Mononuclear cell (primary cell): ENCODE results near the gene MAP3K6. TPM values are rescaled to one million over a fixed set of nuclear protein-coding genes. Genes with fewer than 3 reads are reported as not detected.
"Not testable (repeated sequence)": the region's sequence is repeated elsewhere in the genome, so short reads cannot be mapped to it uniquely, and the experiment has no call there.

Experiments
- H3K27me3 ChIP-seq: 2 replicates; pipeline ENCODE4 v1.6.0; 2011; ENCODE audit warnings: low read length, control low read depth; ENCODE audit not compliant: insufficient read depth
- H3K4me1 ChIP-seq: 2 replicates; pipeline ENCODE4 v1.5.1; 2011; ENCODE audit warnings: mild to moderate bottlenecking, low read length, control low read depth; ENCODE audit not compliant: insufficient read depth
- H3K4me3 ChIP-seq: 2 replicates; pipeline ENCODE4 v1.5.1; 2011; ENCODE audit warnings: mild to moderate bottlenecking, low read length, moderate library complexity
- H3K9me3 ChIP-seq: 2 replicates; pipeline ENCODE4 v1.5.1; 2011; ENCODE audit warnings: low read depth, mild to moderate bottlenecking, control low read depth, low read length
- total RNA-seq: library from RNA; depleted of rRNA; stranded (reverse); fragments of >200 nt; gene quantifications from one replicate; pipeline ENCODE4 v1.2.3, GENCODE V29; 2012

Gene MAP3K6, protein sequence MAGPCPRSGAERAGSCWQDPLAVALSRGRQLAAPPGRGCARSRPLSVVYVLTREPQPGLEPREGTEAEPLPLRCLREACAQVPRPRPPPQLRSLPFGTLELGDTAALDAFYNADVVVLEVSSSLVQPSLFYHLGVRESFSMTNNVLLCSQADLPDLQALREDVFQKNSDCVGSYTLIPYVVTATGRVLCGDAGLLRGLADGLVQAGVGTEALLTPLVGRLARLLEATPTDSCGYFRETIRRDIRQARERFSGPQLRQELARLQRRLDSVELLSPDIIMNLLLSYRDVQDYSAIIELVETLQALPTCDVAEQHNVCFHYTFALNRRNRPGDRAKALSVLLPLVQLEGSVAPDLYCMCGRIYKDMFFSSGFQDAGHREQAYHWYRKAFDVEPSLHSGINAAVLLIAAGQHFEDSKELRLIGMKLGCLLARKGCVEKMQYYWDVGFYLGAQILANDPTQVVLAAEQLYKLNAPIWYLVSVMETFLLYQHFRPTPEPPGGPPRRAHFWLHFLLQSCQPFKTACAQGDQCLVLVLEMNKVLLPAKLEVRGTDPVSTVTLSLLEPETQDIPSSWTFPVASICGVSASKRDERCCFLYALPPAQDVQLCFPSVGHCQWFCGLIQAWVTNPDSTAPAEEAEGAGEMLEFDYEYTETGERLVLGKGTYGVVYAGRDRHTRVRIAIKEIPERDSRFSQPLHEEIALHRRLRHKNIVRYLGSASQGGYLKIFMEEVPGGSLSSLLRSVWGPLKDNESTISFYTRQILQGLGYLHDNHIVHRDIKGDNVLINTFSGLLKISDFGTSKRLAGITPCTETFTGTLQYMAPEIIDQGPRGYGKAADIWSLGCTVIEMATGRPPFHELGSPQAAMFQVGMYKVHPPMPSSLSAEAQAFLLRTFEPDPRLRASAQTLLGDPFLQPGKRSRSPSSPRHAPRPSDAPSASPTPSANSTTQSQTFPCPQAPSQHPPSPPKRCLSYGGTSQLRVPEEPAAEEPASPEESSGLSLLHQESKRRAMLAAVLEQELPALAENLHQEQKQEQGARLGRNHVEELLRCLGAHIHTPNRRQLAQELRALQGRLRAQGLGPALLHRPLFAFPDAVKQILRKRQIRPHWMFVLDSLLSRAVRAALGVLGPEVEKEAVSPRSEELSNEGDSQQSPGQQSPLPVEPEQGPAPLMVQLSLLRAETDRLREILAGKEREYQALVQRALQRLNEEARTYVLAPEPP (N-terminal part only)
- 2.0 TPM for total RNA-seq

DNA sequence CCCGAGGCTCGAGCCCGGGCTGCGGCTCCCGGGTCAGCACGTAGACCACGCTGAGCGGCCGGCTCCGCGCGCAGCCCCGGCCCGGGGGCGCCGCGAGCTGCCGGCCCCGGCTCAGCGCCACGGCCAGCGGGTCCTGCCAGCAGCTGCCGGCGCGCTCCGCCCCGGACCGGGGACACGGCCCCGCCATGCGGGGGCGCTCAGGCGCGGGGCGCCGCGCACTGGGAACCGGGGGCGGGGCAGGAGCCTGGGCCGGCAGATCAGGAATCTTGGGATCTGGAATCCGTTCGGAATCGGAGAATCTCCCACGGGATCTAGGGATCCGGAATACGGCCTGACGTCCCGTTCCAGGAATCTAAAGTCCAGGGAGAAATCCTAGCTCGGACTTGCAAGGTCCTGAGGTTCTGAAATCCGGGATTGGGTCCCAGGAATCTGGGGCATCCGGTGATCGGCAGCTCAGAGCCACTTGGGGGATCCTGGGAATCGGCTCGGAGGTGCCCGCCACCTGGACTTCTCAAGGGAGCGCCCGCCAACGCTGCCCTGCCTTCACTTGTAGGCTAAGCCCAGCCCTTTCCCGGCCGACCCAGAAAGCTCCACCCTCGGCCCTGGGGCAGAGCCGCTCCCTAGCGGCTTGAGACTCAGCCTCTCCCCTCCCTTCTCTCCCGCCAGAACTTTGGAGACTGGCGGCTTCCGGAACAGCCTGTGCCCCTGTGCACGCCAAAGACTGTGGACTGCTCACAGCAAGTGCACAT lies at the start of gene MAP3K6:
TSS of gene MAP3K6 (minus strand) at position 551 of the 749 bp plus-strand sequence. CDS start at position 187, 364 bp downstream.
- Histone ChIP-seq H3K4me3 (peak within 1 kb of the TSS; percentile 38), H3K27me3 (no peaks in the 10 kb centered on the region), H3K4me1 (peaks cover 61% of the 10 kb centered on the region), H3K9me3 (no peaks in the 10 kb centered on the region)

DNA sequence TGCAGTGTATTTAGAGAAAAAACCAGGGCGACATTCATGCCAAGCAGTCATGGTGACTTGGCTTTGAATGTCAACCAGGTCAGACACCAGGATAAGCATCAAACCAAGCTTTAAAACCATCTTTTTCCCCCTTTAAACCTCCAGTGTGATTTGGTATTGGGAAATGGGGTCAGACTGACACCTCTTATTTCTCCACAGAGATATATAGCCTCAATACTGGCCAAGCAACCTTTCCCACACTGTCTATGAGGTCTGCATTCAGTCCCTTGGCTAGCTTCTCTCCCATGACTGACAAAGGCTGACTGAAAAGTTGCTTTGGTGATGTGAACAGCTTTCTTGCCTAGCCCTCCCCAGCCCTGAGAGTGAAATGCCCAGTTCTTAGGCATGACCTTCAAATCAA lies 47.3 kb upstream of the MAP3K6 start:
- Histone ChIP-seq H3K4me1 (peaks cover 19% of the 10 kb centered on the region), H3K4me3 (no peak overlapping the region), H3K27me3 (no peaks in the 10 kb centered on the region), H3K9me3 (no peaks in the 10 kb centered on the region)

DNA sequence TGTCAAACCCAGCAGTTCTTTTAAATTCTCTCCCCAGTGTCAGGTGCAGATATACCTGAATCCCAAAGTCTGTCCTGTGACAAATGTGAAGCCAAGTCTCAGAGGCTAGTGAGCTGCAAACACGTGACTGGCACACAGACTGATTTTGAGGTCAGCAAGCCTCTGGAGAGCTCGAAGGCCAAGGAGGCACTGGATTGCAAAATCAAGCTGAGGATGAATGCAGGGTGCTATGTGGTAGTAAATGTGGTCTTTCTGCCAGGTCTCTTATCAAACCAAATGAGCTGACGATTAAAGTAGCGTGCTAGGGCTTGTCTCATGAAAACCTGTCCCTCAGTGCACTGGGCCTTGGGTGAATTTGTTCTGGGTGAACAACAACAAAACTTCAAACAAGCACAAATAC lies 46.2 kb upstream of the MAP3K6 start:
- peaks cover 19% of the 10 kb centered on the region for H3K4me1 ChIP-seq

DNA sequence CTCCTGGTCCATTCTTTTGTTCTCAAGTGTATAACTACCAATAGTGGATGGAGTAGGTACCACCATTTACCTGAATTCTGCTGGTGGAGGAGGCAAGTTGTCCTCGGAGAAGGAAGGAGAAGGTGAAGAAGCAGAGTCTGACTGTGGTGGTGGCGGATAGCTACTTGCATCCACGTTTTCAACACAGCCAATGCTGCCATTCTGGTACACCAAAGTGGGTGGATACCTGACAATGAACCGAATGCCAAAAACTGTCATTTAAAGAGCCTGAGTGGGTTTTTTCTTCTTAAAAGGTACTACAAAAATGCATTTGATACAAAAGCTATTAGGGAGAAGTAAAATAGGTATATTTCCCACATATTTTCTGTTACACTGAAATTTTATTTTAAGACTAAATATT lies 45.7 kb upstream of the MAP3K6 start:
- Histone ChIP-seq H3K4me3 (no peak overlapping the region), H3K4me1 (peaks cover 16% of the 10 kb centered on the region), H3K9me3 (no peaks in the 10 kb centered on the region), H3K27me3 (no peaks in the 10 kb centered on the region)

More for the DNA sequence above, 46.2 kb upstream of the MAP3K6 start:
- no peak overlapping the region for H3K4me3 ChIP-seq
- H3K9me3 ChIP-seq: no peaks in the 10 kb centered on the region
- H3K27me3 ChIP-seq: no peaks in the 10 kb centered on the region

DNA sequence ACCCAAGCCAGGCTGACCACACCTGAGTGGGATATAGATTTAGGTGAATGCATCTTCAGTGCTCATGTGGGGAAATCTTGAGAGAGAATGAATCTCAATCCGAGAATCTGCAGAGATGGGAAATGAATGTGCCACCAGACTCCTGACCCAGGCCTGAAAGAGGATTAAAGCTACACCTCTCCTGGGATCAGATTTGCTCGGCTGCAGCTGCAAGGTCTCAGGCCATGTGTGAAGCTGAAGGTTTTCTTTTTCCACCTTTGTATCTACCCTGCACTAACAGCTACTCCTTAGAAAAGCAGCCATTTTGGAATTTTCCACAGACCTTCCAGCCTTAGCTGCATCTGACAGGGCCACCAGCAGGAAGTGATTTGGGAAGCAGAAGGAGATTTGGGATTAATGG lies 43.9 kb upstream of the MAP3K6 start:
- Histone ChIP-seq H3K4me1 (peaks cover 4% of the 10 kb centered on the region), H3K27me3 (no peaks in the 10 kb centered on the region), H3K9me3 (no peaks in the 10 kb centered on the region), H3K4me3 (no peak overlapping the region)

DNA sequence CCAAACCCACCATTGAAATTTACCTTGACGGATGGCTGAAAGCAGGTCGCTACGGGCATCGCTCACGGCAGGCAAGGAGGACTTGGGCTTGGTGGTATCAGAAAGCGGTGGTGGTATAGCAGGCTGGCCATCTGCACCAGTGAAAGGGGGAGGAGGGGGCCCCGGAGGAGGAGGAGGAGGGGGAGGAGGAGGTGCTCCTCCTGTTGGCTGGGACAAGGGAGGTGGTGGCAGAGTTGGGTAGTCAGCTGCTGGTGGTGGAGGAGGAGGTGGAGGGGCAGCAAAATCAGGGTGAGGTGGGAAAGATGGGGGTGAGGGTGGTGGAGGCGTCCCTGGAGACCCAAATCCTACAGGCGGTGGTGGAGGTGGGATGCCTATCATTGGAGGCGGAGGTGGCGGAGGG lies 42.9 kb upstream of the MAP3K6 start:
- Histone ChIP-seq H3K4me3 (no peak overlapping the region), H3K9me3 (no peaks in the 10 kb centered on the region), H3K4me1 (peaks cover 4% of the 10 kb centered on the region), H3K27me3 (no peaks in the 10 kb centered on the region)

DNA sequence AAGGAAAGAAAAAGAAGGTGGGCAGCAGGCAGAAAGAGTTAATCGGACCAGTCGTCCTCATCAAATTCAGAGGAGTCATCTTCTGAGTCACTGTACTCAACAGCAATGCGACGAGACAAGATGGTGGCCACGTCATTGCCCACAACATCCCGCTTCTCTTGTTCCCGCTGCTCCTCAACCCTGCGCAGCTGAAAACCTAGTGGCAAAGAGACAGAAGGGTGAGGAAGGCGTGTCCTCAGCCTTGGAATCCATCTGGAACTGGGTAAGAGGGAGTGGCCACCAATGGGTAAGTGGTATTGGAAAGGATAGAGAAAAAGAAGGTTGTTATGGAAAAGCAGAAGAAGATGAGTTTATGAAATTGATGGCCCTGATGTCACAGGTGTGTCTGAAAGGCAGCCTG lies 41.4 kb upstream of the MAP3K6 start:
- H3K27me3 ChIP-seq: no peaks in the 10 kb centered on the region
- peaks cover 17% of the 10 kb centered on the region for H3K4me1 ChIP-seq
- no peaks in the 10 kb centered on the region for H3K9me3 ChIP-seq
- no peak overlapping the region for H3K4me3 ChIP-seq

DNA sequence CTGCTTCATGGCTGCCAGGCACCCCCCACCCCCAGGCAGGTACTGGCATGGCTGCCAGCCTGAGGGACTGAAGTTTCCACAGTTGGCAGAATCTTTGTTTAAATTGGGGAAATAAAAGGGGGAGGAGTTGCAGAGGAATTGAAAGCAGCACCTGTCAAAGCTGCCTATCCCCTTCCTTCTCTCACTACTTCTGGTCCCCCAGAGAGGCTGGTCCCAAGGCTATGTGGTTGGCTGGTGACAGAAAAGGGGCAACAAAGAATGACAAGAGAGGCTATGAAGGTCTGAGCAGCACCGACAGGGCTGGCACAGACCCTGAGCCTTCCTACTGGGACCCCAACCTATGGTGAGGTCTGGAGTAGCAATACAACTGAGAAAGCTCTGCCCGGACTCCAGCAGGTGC lies 40.0 kb upstream of the MAP3K6 start:
- H3K9me3 ChIP-seq, H3K27me3 ChIP-seq, H3K4me3 ChIP-seq: not testable (repeated sequence)
- peaks cover 30% of the 10 kb centered on the region for H3K4me1 ChIP-seq

DNA sequence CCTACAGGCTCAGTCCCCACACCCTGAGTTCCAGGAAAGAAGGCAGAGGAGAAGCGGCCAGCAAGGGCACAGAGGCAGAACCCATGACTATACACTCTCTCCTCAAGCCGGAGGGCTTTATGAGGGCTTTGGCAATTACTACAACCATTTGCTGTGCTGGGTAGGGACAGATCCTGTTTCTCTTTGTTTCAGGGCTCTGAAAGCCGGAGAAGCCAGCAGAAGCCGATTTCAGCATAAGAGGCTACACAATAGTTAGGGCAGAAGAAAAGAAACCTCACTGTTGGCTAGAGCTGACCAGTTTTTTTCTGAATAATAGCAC lies 39.6 kb upstream of the MAP3K6 start:
- Histone ChIP-seq H3K27me3 (no peaks in the 10 kb centered on the region), H3K4me3 (no peak overlapping the region), H3K9me3 (no peaks in the 10 kb centered on the region), H3K4me1 (peaks cover 33% of the 10 kb centered on the region)

DNA sequence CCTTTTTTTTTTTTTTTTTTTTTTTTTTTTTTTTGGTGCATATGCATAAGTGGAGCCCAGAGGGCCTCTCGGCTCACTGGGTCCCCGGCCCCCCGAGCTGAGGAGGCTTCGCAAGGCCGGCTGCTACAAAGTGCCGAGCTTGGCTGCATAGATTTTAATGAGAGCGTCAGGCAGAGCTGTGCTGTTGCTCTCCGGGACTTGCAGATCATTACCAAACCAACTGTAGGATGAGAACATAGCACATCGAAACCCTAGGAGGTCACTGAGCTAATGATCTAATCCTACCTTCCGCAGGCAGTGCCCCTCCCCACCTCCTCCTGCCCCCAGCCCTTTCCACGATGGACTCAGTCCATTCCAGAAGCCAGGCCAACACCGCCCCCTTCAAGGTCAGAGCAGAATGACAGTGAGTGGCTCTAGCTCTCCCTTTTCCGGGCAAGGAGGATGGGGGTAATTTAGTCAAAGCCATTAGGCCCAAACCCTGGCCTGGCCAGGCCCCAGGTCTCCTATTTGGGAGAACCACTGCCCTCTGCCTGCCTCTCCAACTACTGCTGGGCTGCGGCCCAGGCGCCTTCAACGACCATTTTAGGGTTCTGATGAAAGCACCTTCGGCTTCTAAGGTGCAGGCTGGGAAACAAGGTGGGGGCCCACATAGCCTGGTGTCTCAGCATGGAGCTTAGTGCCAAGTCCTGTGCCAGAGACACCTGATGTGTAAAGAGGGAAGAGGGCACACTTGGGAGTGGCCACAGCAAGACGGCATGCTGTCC lies 39.0 kb upstream of the MAP3K6 start:
- H3K4me1 ChIP-seq: peaks cover 33% of the 10 kb centered on the region
- H3K9me3 ChIP-seq: not testable (repeated sequence)

DNA sequence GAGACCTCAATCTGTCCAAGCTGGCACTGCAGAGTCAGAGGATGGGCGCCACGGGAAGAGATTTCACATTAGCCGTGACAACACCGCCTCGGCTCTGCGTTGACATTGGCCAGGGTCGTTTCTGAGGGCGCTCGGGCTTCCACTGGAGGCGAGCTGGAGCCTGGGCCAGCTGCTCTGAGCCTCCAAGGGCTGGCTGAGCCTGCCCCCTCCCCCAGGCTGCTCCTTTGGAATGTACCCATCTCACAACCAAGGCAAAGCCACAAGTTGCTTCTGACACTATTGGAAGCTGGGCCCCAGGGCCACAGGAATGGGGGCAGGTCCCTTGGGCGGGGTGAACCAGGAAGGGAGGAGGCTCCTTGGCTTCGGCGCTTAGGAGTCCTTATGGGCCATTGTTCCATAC lies 38.3 kb upstream of the MAP3K6 start:
- Histone ChIP-seq H3K4me1 (peaks cover 33% of the 10 kb centered on the region), H3K9me3 (no peaks in the 10 kb centered on the region), H3K4me3 (no peak overlapping the region), H3K27me3 (no peaks in the 10 kb centered on the region)

More for the DNA sequence above, 39.0 kb upstream of the MAP3K6 start:
- not testable (repeated sequence) for H3K4me3 ChIP-seq, H3K27me3 ChIP-seq

DNA sequence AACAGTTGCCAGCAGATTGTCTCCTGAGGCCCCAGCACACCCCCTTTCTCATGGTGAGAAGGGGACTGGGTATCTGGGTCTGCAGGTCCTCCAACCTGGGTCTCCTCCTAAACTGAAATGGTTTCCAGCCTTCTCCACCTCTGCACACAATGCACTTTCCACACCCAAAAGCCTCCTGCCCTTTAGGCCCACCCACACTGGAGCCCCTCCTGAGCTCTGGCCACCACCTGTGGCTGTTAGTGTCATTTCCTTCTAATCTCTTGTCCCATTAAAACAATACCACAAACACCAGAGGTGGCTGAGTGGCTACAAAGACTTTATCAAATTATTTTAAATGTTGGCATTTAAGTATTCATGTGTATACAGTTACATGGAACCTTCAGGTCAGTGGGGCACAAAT lies 37.2 kb upstream of the MAP3K6 start:
- peaks cover 33% of the 10 kb centered on the region for H3K4me1 ChIP-seq
- H3K27me3 ChIP-seq: no peaks in the 10 kb centered on the region
- H3K9me3 ChIP-seq: no peaks in the 10 kb centered on the region
- no peak overlapping the region for H3K4me3 ChIP-seq

DNA sequence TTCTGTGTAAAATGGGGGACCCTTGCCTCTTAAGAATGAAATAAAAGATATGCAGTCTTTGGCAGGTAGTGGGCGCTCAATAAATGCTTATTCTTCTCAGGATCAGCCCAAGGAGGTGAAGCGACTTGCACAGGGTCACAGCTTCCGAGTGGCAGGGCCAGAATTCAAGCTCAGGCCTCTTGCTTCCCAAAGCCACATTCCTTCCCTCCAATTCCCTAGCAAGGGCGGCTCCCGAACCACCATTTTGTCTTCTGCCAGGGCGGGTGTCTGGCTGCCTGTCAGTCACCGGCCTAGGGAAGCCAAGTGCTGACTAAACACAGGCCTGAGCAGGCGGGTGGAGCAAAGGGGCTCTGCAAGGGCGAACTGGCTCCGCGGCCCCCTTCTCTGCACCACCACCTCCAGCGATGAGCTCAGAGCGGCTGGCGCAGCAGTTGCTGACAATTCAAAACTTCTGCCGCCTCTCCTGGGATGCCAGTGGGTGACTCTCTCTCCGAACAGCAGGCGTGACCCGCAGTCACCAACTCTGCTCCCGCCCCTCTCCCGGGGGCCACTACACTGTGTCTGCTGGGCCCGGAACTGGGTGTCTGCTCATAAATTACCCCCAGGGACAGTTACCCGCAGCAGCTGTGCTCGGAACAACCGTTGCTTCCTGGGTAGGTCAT lies 36.4 kb upstream of the MAP3K6 start:
- Histone ChIP-seq H3K4me3 (no peak overlapping the region), H3K27me3 (no peaks in the 10 kb centered on the region), H3K9me3 (no peaks in the 10 kb centered on the region), H3K4me1 (peaks cover 33% of the 10 kb centered on the region)
